HepG2 (cell line): ENCODE data around the gene HSPA1A. TPM values are rescaled to one million over a fixed set of nuclear protein-coding genes. Genes with fewer than 3 reads are reported as not detected.
A peak's percentile ranks its signal among the peaks of the same experiment; 100 is the strongest.

ENCODE experiments used
- ATAC-seq: fragments of 200-7000 bp; cut with Tn5 transposase; 3 replicates; pipeline ENCODE4 v1.9.1; 2020; ENCODE audit warnings: mild to moderate bottlenecking, moderate library complexity
- BruUV-seq: library from RNA; stranded (reverse); fragments of 400-500 nt; replicated peaks from 2 replicates; lab custom pipeline; 2021; lab: Mats Ljungman, UMichigan
- CTCF ChIA-PET: fragments of 300-600 bp; formaldehyde crosslinking; extraction: SDS; loops from one replicate; lab custom pipeline; 2021; ENCODE audit warnings: low total read pairs, inconsistent platforms, low intra/inter-chr PET ratio; lab: Yijun Ruan, JAX
- POLR2A ChIA-PET: fragments of 350-600 bp; sonication (Branson Sonifier 250); formaldehyde crosslinking; loops from one replicate; lab custom pipeline; 2020; ENCODE audit warnings: antibody characterized with exemption, inconsistent platforms; lab: Yijun Ruan, JAX
- DNase-seq: peaks from one replicate; pipeline ENCODE4 v3.0.0-alpha.2; 2015; ENCODE audit warnings: low spot score
- FAIRE-seq: peaks from 3 replicates; lab custom pipeline; 2011; peaks lifted over from hg19 to GRCh38; lab: Jason Lieb, UNC
- H2AFZ ChIP-seq: one replicate; pipeline ENCODE4 v1.6.1; 2011; ENCODE audit warnings: low read length, inconsistent platforms
- H3K27ac ChIP-seq: fragments of 300-600 bp; 3 replicates; pipeline ENCODE4 v1.8.0; 2011; ENCODE audit warnings: mixed run types, mild to moderate bottlenecking, mixed read lengths, low read length, inconsistent platforms; ENCODE audit not compliant: insufficient read depth; ENCODE audit errors: extremely low read length
- H3K27me3 ChIP-seq, 2 experiments: fragments of 200-600 bp in 1 of 2; 2 replicates in 1 of 2; 3 replicates in 1 of 2; pipeline versions ENCODE4 v1.6.0 to v1.8.0; 2011; ENCODE audit warnings: low read length in 2 of 2, mild to moderate bottlenecking in 2 of 2, moderate library complexity in 2 of 2, inconsistent platforms in 1 of 2; ENCODE audit not compliant: insufficient read depth in 2 of 2, control insufficient read depth in 1 of 2
- H3K36me3 ChIP-seq, 2 experiments: fragments of 200-600 bp in 1 of 2; replicated peaks in 1 of 2; 2 replicates in 1 of 2; 3 replicates in 1 of 2; pipeline versions ENCODE4 v1.5.1 to v1.8.0; 2011; ENCODE audit warnings: low read length in 2 of 2, inconsistent platforms in 1 of 2; ENCODE audit not compliant: insufficient read depth in 2 of 2, control insufficient read depth in 1 of 2
- H3K4me1 ChIP-seq: 2 replicates; pipeline ENCODE4 v1.5.1; 2012; ENCODE audit warnings: low read length, inconsistent platforms; ENCODE audit not compliant: insufficient read depth
- H3K4me2 ChIP-seq: 2 replicates; pipeline ENCODE4 v1.6.0; 2011; ENCODE audit warnings: low read depth, low read length, inconsistent platforms
- H3K4me3 ChIP-seq, 3 experiments: fragments of 200-600 bp in 1 of 3; sonication (generic), shearing (Covaris generic) in 1 of 3; replicated peaks in 1 of 3; 2 replicates each; pipeline ENCODE4 v1.5.1; 2011 to 2016; ENCODE audit warnings: low read length in 3 of 3, inconsistent platforms in 2 of 3, low read depth in 2 of 3, mild to moderate bottlenecking in 2 of 3, control low read depth in 1 of 3, mixed read lengths in 1 of 3; ENCODE audit not compliant: insufficient read depth in 1 of 3
- H3K79me2 ChIP-seq: one replicate; pipeline ENCODE4 v1.6.1; 2011; ENCODE audit warnings: low read length, inconsistent platforms; ENCODE audit not compliant: insufficient read depth
- H3K9ac ChIP-seq: 2 replicates; pipeline ENCODE4 v1.6.0; 2011; ENCODE audit warnings: mild to moderate bottlenecking, low read depth, low read length, inconsistent platforms; ENCODE audit not compliant: insufficient read depth
- H3K9me3 ChIP-seq: 2 replicates; pipeline ENCODE4 v1.5.1; 2012; ENCODE audit warnings: mild to moderate bottlenecking, low read length
- H4K20me1 ChIP-seq: 2 replicates; pipeline ENCODE4 v1.6.0; 2011; ENCODE audit warnings: inconsistent platforms, mild to moderate bottlenecking, low read length, moderate library complexity; ENCODE audit not compliant: insufficient read depth
- CTCF ChIP-seq: sonication (generic); formaldehyde crosslinking; IDR thresholded peaks from 2 replicates; pipeline ENCODE4 v1.5.0; 2020; ENCODE audit warnings: mild to moderate bottlenecking, missing genetic modification reagents, moderate library complexity
- HDAC1 ChIP-seq: sonication (generic); formaldehyde crosslinking; IDR thresholded peaks from 2 replicates; pipeline ENCODE4 v1.5.1; 2020; ENCODE audit warnings: mild to moderate bottlenecking, missing genetic modification reagents
- HMGXB4 ChIP-seq, 2 experiments: sonication (generic) in 1 of 2; formaldehyde crosslinking in 1 of 2; IDR thresholded peaks; 2 replicates each; pipeline versions ENCODE4 v1.4.0 to v1.6.1; 2018 to 2020; ENCODE audit warnings: missing genetic modification reagents in 2 of 2, borderline replicate concordance in 1 of 2, low read depth in 1 of 2, mild to moderate bottlenecking in 1 of 2, missing biosample characterization in 1 of 2
- IKZF4 ChIP-seq: sonication (generic); formaldehyde crosslinking; IDR thresholded peaks from 2 replicates; pipeline ENCODE4 v1.5.1; 2020; ENCODE audit warnings: borderline replicate concordance, mild to moderate bottlenecking, low read depth, missing genetic modification reagents; ENCODE audit errors: not compliant biosample characterization
- ISL2 ChIP-seq: sonication (generic); formaldehyde crosslinking; IDR thresholded peaks from 2 replicates; pipeline ENCODE4 v1.5.0; 2020; ENCODE audit warnings: missing genetic modification reagents
- MBD4 ChIP-seq: IDR thresholded peaks from 2 replicates; pipeline ENCODE4 v1.6.1; 2012; ENCODE audit warnings: low read length, inconsistent platforms, borderline replicate concordance
- MIXL1 ChIP-seq: IDR thresholded peaks from 2 replicates; pipeline ENCODE4 v1.6.1; 2016
- MLXIP ChIP-seq: sonication (generic); formaldehyde crosslinking; IDR thresholded peaks from 2 replicates; pipeline ENCODE4 v1.9.0; 2021; ENCODE audit warnings: missing genetic modification reagents, borderline replicate concordance
- RAD21 ChIP-seq: fragments of 450-650 bp; formaldehyde crosslinking; IDR thresholded peaks from 2 replicates; pipeline ENCODE4 v1.5.0; 2020; ENCODE audit warnings: mild to moderate bottlenecking
- TAF1 ChIP-seq: sonication (generic); formaldehyde crosslinking; IDR thresholded peaks from 2 replicates; pipeline ENCODE4 v1.4.0; 2020; ENCODE audit warnings: missing genetic modification reagents
- ZBTB21 ChIP-seq: sonication (generic); formaldehyde crosslinking; IDR thresholded peaks from 2 replicates; pipeline ENCODE4 v1.4.0; 2020; ENCODE audit warnings: missing genetic modification reagents
- ZNF333 ChIP-seq: sonication (generic); formaldehyde crosslinking; IDR thresholded peaks from 2 replicates; pipeline ENCODE4 v1.4.0; 2020; ENCODE audit warnings: mild to moderate bottlenecking, missing genetic modification reagents, borderline replicate concordance
- ZNF34 ChIP-seq: sonication (generic); formaldehyde crosslinking; IDR thresholded peaks from 2 replicates; pipeline ENCODE4 v1.4.0; 2020; ENCODE audit warnings: mild to moderate bottlenecking, missing genetic modification reagents, borderline replicate concordance
- ZNF660 ChIP-seq: sonication (generic); formaldehyde crosslinking; IDR thresholded peaks from 2 replicates; pipeline ENCODE4 v1.5.1; 2020; ENCODE audit warnings: mild to moderate bottlenecking, low read depth, missing genetic modification reagents, borderline replicate concordance
- ZSCAN20 ChIP-seq: sonication (generic); formaldehyde crosslinking; IDR thresholded peaks from 2 replicates; pipeline ENCODE4 v1.4.0; 2020; ENCODE audit warnings: missing genetic modification reagents, mild to moderate bottlenecking, borderline replicate concordance
- WGBS: methylation state at CpG from one replicate; pipeline ENCODE4 v1.1.6; 2017; ENCODE audit warnings: low lambda C conversion rate; 5-methylcytosine and 5-hydroxymethylcytosine counted together
- in situ Hi-C: cut with HindIII; loops from 2 replicates; pipeline ENCODE4 v1.10.0; 2017; ENCODE audit warnings: low pct_unique_long_range_greater_than_20kb; ENCODE audit not compliant: extremely low pct_ligation_motif_present
- intact Hi-C: fragments of 100-400 bp; cut with micrococcal nuclease; formaldehyde crosslinking; loops from one replicate; pipeline ENCODE4 v1.10.0; 2022; ENCODE audit not compliant: unreplicated experiment
- polyA plus RNA-seq, 8 experiments: library from polyadenylated mRNA; depleted of rRNA in 3 of 8; stranded (reverse) in 7 of 8; unstranded in 1 of 8; fragments of >200 nt; fragmentation: Illumina TruSeq in 4 of 8; extraction: Trizol in 4 of 8; gene quantifications; 2 replicates each; pipeline versions ENCODE4 v1.2.1 to v1.2.3, GENCODE V29; 2011 to 2016; ENCODE audit warnings: low read depth in 4 of 8, missing spikeins in 1 of 8, mixed read lengths in 1 of 8; ENCODE audit not compliant: insufficient read depth in 1 of 8
- total RNA-seq, 5 experiments: library from RNA; depleted of rRNA; stranded (reverse); fragments of >200 nt; fragmentation: Illumina TruSeq; extraction: Trizol; gene quantifications; 2 replicates each; pipeline ENCODE4 v1.2.3, GENCODE V29; 2016; ENCODE audit warnings: low read depth in 1 of 5

Gene HSPA1A
- total and polyA plus RNA-seq, 2 of the 13 experiments (the other 11 are each of a cell fraction or from before 2014, with no cell fraction given), result 44.5 to 85.0 TPM

GRCh38 chr6:31836474-31837368 lies 21.4 kb downstream of the HSPA1A start:
- peaks cover 45% of the 10 kb centered on the region for H3K4me1 ChIP-seq
- TF ChIP-seq ZNF333 (CRISPR knock-in tag), result no peak
- TF ChIP-seq HMGXB4 (CRISPR knock-in tag; IDR thresholded peaks at IDR 0.05; ENCODE audit: borderline replicate concordance in 1 of 2, low read depth in 1 of 2), result 0 out of 4 replicates have a peak, but pooled peaks of 1 of the 2 experiments have one; percentile 35
- 0 out of 2 replicates have a peak, but pooled peaks have one; percentile 18 for TF ChIP-seq CTCF (CRISPR knock-in tag)
- no peak for TF ChIP-seq ZNF660 (CRISPR knock-in tag)
- peak; percentile 26; the same call in 1 of the 2 replicates for TF ChIP-seq RAD21 (CRISPR knock-in tag)
- no peak for TF ChIP-seq MIXL1
- peak; percentile 30; the same call in 1 of the 2 replicates for TF ChIP-seq TAF1 (CRISPR knock-in tag)
- TF ChIP-seq MLXIP (CRISPR knock-in tag), result no peak
- 0 out of 2 replicates have a peak, but pooled peaks have one; percentile 32 for TF ChIP-seq ZNF34 (CRISPR knock-in tag)
- 0 out of 2 replicates have a peak, but pooled peaks have one; percentile 35 for TF ChIP-seq ZSCAN20 (CRISPR knock-in tag)
- 0 out of 2 replicates have a peak, but pooled peaks have one; percentile 62 for TF ChIP-seq MBD4
- TF ChIP-seq HDAC1 (CRISPR knock-in tag), result 0 out of 2 replicates have a peak, but pooled peaks have one; percentile 8
- TF ChIP-seq ISL2 (CRISPR knock-in tag), result peak; percentile 5
- peak; percentile 66; the same call in 1 of the 2 replicates for TF ChIP-seq ZBTB21 (CRISPR knock-in tag)
- peak; percentile 20 for TF ChIP-seq IKZF4

More at GRCh38 chr6:31836474-31837368, 21.4 kb downstream of the HSPA1A start:
- Histone ChIP-seq H3K79me2 (peaks cover 42% of the 10 kb centered on the region), H3K9ac (peak overlapping the region; percentile 98), H4K20me1 (peaks cover 43% of the 10 kb centered on the region), H3K9me3 (no peaks in the 10 kb centered on the region), H3K27ac (peak overlapping the region; percentile 93), H3K4me2 (peak overlapping the region; percentile 84), H3K27me3 (peaks cover 0 to 2% of the 10 kb centered on the region in 2 experiments; a peak in 1 of 5 replicates), H3K4me3 (peak overlapping the region; percentile 75 to 98 (median 93)), H3K36me3 (peaks cover 12 to 33% of the 10 kb centered on the region in 2 experiments), H2AFZ (no peak overlapping the region)
- intact Hi-C loops, result loop anchor here (10.0 kb wide), 1 partner anchor 118 kb away; the partner anchor contains the start of genes NELFE and SKIC2
- POLR2A ChIA-PET, result interaction anchor here (0.7 to 15.7 kb wide), 25 partner anchors 9 to 182 kb away, joined by 3 to 264 read pairs (median 4); partner anchors contain the start of genes ABHD16A, APOM, CFB and CLIC1
- FAIRE-seq, result no peak
- no peak for ATAC-seq
- in situ Hi-C loops, result no loop called here
- DNase-seq, result no peak
- CTCF ChIA-PET, result no interaction called here
- no TSS peak for BruUV-seq
- 5% methylated on average over 12 of the region's 12 CpGs for WGBS
